Stimulated activated CD8-positive, alpha-beta memory T cell treated with anti-CD3 and anti-CD28 coated beads, Interleukin-7, amount 100 ng/mL, for 48 hours (primary cell): ENCODE data around the gene ZDHHC14.
"Not testable (repeated sequence)": the region's sequence is repeated elsewhere in the genome, so short reads cannot be mapped to it uniquely, and the experiment has no call there.

Experiments used
- DNase-seq, 2 donors: peaks; one replicate each; pipeline ENCODE4 v3.0.0-alpha.2; 2020; ENCODE audit warnings: low read depth in 1 of 2; ENCODE audit errors: extremely low read depth in 1 of 2

ZDHHC14 gene

GRCh38 chr6:157676241-157676640, 295.3 kb downstream of the ZDHHC14 start:
- no peak for DNase-seq

DNA sequence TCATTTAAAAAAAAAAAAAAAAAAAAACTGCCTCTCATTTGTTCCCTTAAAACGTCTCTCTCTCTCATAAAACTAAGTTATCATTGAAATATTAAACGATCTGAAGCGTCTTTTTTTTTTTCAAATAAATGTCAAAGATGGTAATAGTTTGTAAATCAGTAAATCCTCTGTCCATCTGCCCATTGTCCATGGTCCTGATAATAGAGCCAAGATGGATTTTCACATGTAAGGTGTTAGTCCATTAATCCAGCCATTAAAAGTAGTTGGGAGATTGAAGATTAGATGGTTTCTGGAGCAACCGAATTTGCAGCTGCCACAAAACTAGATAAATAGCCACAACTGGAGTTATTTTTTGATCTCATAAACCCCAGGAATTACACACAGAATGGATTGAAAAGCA, 296.2 kb downstream of the ZDHHC14 start:
- DNase-seq = no peak

GRCh38 chr6:157679605-157680580, 298.9 kb downstream of the ZDHHC14 start:
- DNase-seq = no peak

- DNase-seq = no peak
Measured at GRCh38 chr6:157681041-157681650, 300.2 kb downstream of the ZDHHC14 start.

GRCh38 chr6:157682856-157683481, 302.0 kb downstream of the ZDHHC14 start:
- DNase-seq = no peak

DNA sequence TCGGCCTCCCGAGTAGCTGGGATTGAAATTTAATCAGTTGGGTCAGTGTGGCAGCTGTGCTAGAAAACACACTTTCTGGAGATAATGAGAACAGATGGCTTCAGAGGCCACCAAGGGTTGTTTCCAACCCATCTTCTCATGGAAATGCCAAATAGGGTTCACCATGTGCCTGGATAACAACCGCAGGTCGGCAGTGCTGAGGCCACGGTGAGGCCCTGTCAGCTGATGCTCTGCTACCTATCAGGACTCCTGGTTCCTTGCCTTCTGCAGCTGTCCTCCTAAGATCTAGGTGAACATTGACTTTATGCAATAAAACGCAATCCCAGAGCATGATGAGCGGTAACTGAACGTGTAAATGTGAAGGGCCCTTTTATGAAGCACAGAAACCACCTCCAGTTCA, 302.7 kb downstream of the ZDHHC14 start:
- no peak for DNase-seq

DNA sequence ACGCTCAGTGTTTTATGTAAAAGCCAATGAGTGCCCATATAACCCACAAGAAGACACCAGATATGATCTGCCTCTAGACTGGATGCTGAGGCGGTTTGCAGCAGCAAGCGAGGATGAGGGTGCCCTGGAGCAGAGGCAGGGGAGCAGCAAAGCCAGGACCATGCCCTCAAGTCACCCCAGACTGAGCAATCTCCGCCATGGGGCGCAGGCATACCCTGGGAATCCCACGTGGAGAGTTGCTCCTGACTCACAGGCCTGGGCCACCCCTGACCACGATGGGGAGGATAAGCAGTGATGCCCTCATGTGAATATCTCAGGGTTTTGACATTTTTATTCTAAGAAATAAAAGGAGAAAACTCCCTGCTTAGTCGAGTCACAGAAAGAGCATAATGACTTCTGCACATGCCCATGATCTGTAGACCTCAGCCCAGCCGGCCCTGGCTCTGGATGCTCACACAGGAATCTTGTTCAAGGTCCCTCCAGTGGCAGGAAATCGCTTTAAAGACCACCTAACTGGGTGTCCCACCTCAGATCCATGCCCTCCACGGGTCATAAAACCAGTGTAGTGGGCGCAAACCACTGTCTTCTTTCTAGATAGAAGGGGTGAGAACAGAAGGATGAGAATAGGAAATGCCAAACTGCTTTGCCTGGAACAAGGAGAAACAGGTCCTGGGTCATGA, 303.8 kb downstream of the ZDHHC14 start:
- DNase-seq = no peak

GRCh38 chr6:157685596-157686280, 304.7 kb downstream of the ZDHHC14 start:
- DNase-seq = no peak

DNA sequence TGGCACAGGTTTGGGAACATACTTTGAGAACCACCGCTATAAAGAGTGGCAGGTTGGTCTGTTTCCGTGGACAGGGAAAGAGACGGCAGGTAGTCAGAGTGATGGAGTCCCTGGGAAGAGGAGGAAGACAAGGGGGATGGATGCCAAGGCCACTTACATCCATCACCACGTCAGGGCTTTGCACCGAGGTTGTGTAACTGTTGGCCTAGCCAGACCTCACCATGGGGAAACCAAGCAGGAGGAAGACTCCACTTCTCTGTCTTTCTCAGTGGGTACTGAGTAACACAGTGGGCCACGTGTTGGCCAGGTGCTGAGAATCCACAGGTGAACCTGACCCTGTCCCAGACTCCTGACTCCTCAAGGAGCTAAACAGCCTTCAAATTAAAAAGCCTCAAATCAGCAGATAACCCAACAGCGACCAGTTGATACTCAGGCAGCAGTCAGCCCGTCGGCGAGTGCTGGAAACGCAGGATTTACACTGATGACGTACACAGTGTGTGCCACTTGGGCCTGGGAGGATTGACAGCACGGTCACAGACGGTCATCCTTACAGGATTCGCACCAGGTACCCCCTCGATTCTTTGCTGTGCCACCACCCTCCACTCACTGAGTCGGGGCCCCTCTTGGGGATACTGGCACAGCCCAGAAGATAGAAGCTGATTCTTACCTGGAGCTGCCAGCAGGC, 307.4 kb downstream of the ZDHHC14 start:
- DNase-seq = no peak

- no peak for DNase-seq
Measured at GRCh38 chr6:157688960-157689599, 308.1 kb downstream of the ZDHHC14 start.

DNA sequence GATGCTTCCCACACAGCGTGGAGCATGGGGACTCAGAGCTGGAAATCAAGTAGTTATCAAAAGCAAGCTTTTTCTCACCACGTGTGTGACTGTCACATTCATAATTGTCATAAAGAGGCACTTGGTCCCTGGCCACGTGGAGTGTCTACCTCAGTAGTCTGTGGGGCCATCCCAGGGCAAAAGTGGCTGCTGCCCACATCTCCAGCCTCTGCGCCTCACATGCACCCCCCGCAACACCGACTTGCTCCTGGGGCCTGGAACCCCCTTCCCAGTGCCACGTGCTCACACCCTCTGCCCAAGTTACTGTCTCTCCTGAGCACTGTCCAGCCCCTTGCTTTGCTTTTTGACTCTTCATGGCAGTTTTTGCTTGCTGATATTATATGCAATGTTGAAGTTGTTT, 308.9 kb downstream of the ZDHHC14 start:
- no peak for DNase-seq

GRCh38 chr6:157690441-157691210, 309.6 kb downstream of the ZDHHC14 start:
- DNase-seq = no peak

GRCh38 chr6:157691621-157692020, 310.6 kb downstream of the ZDHHC14 start:
- not testable (repeated sequence) for DNase-seq

GRCh38 chr6:157693867-157694266, 312.9 kb downstream of the ZDHHC14 start:
- DNase-seq = no peak

DNA sequence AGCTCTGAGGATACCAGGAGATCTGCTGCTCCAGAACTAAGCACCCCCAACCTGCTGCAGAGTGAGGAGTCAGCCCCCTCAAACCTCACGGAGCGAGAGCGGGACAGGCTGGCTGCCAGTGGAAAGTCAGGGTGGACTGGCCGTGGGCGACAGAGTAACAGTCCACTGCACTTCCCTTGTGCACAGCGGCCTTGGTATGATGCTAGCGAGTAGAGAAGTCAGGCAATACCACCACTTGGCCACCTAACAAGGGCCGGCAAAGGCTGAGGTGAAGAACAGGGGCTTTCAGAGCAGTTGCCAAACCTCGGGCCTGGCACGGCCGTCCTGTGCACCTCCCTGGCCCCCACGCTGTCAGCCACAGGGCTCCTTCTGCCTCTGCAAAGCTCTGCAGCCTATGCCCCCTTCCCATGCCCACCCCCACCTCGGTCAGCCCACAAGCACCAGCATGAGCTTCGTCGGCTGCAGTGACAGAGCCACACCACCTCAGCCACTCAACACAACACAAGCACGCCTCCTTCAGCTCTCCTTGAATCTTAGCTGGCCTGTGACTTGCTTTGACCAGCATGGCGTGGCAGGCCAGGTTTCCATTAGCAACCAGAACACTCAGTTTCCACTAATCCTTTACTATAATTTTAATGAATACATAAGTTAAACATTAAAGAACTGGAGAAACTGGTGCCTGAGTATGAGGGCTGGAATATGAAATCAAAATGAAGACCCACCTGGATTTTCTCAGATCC, 314.5 kb downstream of the ZDHHC14 start:
- DNase-seq = no peak

- DNase-seq = no peak
Measured at GRCh38 chr6:157699777-157700636, 319.0 kb downstream of the ZDHHC14 start.

GRCh38 chr6:157706351-157706750, 325.4 kb downstream of the ZDHHC14 start:
- not testable (repeated sequence) for DNase-seq
